ENCODE measurements around the gene ZIC5.

DNA sequence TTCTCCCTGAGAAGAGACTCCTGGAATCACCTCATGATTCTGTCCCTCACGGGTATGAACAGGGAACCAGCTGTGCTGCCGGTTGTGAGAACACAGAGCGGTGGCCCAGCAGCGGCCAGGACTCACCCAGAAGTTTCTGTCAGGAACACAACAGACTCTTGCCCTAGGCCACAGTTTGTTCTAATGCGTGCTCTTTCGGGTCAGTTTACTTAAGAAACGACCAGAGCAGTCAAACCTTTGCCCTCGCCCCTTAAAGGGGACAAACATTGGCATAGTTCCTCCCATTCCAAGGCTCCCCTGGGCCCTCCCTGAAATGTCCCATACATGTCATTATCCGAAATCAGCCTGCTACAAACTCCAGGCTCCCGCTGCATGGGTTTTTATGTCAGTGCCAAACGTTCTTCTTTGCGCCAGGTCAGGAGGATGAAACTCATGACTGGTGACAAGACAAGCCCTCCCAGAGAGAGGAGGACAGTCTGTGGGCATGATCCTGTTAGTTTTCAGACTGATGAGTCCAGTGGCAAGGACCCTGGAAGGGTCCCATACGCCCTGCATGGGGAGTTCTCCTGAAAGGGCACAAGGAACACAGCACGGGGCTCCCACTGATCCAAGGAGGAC lies 18.3 kb downstream of the ZIC5 start:
- TF ChIP-seq, protein P1, sequence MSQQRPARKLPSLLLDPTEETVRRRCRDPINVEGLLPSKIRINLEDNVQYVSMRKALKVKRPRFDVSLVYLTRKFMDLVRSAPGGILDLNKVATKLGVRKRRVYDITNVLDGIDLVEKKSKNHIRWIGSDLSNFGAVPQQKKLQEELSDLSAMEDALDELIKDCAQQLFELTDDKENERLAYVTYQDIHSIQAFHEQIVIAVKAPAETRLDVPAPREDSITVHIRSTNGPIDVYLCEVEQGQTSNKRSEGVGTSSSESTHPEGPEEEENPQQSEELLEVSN (IDR thresholded peaks at IDR 0.05; ENCODE audit: borderline replicate concordance, low read depth): no peak
- no peak for TF ChIP-seq MYC (IDR thresholded peaks at IDR 0.05; ENCODE audit: borderline replicate concordance, low read length)
- TF ChIP-seq JUN (IDR thresholded peaks at IDR 0.05): no peak
- TF ChIP-seq, protein P2, sequence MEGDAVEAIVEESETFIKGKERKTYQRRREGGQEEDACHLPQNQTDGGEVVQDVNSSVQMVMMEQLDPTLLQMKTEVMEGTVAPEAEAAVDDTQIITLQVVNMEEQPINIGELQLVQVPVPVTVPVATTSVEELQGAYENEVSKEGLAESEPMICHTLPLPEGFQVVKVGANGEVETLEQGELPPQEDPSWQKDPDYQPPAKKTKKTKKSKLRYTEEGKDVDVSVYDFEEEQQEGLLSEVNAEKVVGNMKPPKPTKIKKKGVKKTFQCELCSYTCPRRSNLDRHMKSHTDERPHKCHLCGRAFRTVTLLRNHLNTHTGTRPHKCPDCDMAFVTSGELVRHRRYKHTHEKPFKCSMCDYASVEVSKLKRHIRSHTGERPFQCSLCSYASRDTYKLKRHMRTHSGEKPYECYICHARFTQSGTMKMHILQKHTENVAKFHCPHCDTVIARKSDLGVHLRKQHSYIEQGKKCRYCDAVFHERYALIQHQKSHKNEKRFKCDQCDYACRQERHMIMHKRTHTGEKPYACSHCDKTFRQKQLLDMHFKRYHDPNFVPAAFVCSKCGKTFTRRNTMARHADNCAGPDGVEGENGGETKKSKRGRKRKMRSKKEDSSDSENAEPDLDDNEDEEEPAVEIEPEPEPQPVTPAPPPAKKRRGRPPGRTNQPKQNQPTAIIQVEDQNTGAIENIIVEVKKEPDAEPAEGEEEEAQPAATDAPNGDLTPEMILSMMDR (IDR thresholded peaks at IDR 0.05): no peak
- TF ChIP-seq RAD21 (conservative IDR thresholded peaks at IDR 0.05 in 1 of 2, IDR thresholded peaks at IDR 0.05 in 1 of 2): no peak
- TF ChIP-seq BHLHE40 (IDR thresholded peaks at IDR 0.05; ENCODE audit: low read depth, low read length): no peak
- TF ChIP-seq POLR2A (IDR thresholded peaks at IDR 0.05; ENCODE audit: low read length): no peak
- no peak for TF ChIP-seq ZFP36 (IDR thresholded peaks at IDR 0.05; ENCODE audit: borderline replicate concordance, partially characterized antibody)
- TF ChIP-seq EP300 (IDR thresholded peaks at IDR 0.05): no peak
- TF ChIP-seq POLR2AphosphoS2 (conservative IDR thresholded peaks at IDR 0.05; ENCODE audit: low read length): no peak
- no peak for TF ChIP-seq KDM5A (IDR thresholded peaks at IDR 0.05)
- TF ChIP-seq EHMT2 (IDR thresholded peaks at IDR 0.05; ENCODE audit: low read depth): no peak
